H1 (cell line): Measurements from ENCODE around the gene SLC27A1. TPM values are rescaled to one million over a fixed set of nuclear protein-coding genes. Genes with fewer than 3 reads are reported as not detected.

Source experiments
- CHD2 ChIP-seq: IDR thresholded peaks from 2 replicates; pipeline ENCODE4 v1.6.1; 2012; ENCODE audit warnings: low read length, improper control_type of control experiment
- CHD7 ChIP-seq: fragments of 300-600 bp; sonication (generic); IDR thresholded peaks from 2 replicates; pipeline ENCODE4 v1.7.1; 2012; ENCODE audit warnings: low read length, moderate library complexity, mild to moderate bottlenecking, inconsistent platforms; ENCODE audit not compliant: insufficient replicate concordance
- EZH2 ChIP-seq: fragments of 200-600 bp; sonication (generic); IDR thresholded peaks from 2 replicates; pipeline ENCODE4 v1.7.1; 2012; ENCODE audit warnings: low read depth, mild to moderate bottlenecking, moderate library complexity, low read length, inconsistent platforms; ENCODE audit not compliant: severe bottlenecking
- JUN ChIP-seq: IDR thresholded peaks from 2 replicates; pipeline ENCODE4 v1.6.1; 2011; ENCODE audit warnings: low read depth, mild to moderate bottlenecking, improper control_type of control experiment, low read length
- KDM1A ChIP-seq: fragments of 200-600, 300-600 bp; sonication (generic); IDR thresholded peaks from 2 replicates; pipeline ENCODE4 v1.7.1; 2016; ENCODE audit warnings: mild to moderate bottlenecking, low read length, borderline replicate concordance
- SIN3A ChIP-seq, 2 experiments: IDR thresholded peaks in 1 of 2; conservative IDR thresholded peaks in 1 of 2; 2 replicates each; pipeline ENCODE4 v1.6.1; 2011 to 2012; ENCODE audit warnings: low read length in 2 of 2, improper control_type of control experiment in 1 of 2, low read depth in 1 of 2, mild to moderate bottlenecking in 1 of 2
- SP1 ChIP-seq: IDR thresholded peaks from 2 replicates; pipeline ENCODE4 v1.6.1; 2011; ENCODE audit warnings: low read depth, low read length
- SUZ12 ChIP-seq: fragments of 200-600 bp; sonication (generic); IDR thresholded peaks from 2 replicates; pipeline ENCODE4 v1.6.1; 2012; ENCODE audit warnings: mild to moderate bottlenecking, inconsistent platforms, low read length, moderate library complexity, mixed read lengths
- polyA plus RNA-seq, 7 experiments: library from polyadenylated mRNA; depleted of rRNA in 3 of 7; stranded (reverse) in 5 of 7; unstranded in 2 of 7; fragments of >200 nt in 5 of 7; fragments of 200-250 nt in 2 of 7; gene quantifications; 1 replicate in 5 of 7; 2 replicates in 1 of 7; 4 replicates in 1 of 7; pipeline versions ENCODE4 v1.2.1 to v1.2.3, GENCODE V29; 2011 to 2013; ENCODE audit warnings: missing spikeins in 2 of 7, mixed read lengths in 2 of 7
- total RNA-seq: library from RNA; stranded (reverse); fragmentation: NEBNext Ultra II Directional; extraction: Animal tissue kit (Norgen Biotek cat#: 25700); gene quantifications from 2 replicates; pipeline ENCODE4 v1.2.1, GENCODE V29; 2021

The SLC27A1 gene
- total and polyA plus RNA-seq, 2 of the 8 experiments (the other 6 are each of a cell fraction or from before 2014, with no cell fraction given) = 7.5 to 9.1 TPM

- TF ChIP-seq CHD7 (no peak), CHD2 (no peak), SUZ12 (no peak), JUN (no peak), EZH2 (no peak), SP1 (no peak), SIN3A (conservative IDR thresholded peaks at IDR 0.05 in 1 of 2, IDR thresholded peaks at IDR 0.05 in 1 of 2; ENCODE audit: low read depth in 1 of 2, low read length in 2 of 2) (no peak), KDM1A (no peak)
Measured at GRCh38 chr19:17522988-17523872, 52.9 kb downstream of the SLC27A1 start (continued).
